H7 (cell line): ENCODE results near the gene SSR1. TPM values are rescaled to one million over a fixed set of nuclear protein-coding genes. Genes with fewer than 3 reads are reported as not detected.
"Not testable (repeated sequence)": the region's sequence is repeated elsewhere in the genome, so short reads cannot be mapped to it uniquely, and the experiment has no call there.

Experiments used
- DNase-seq: peaks from one replicate; pipeline ENCODE4 v3.0.0; 2012
- H3K27me3 ChIP-seq: 2 replicates; pipeline ENCODE4 v1.6.0; 2011; ENCODE audit warnings: mild to moderate bottlenecking, low read length; ENCODE audit not compliant: control insufficient read depth, insufficient read depth
- H3K36me3 ChIP-seq: replicated peaks from 2 replicates; pipeline ENCODE4 v1.5.1; 2011; ENCODE audit warnings: low read length; ENCODE audit not compliant: control insufficient read depth, insufficient read depth
- H3K4me3 ChIP-seq: 2 replicates; pipeline ENCODE4 v1.5.1; 2011; ENCODE audit warnings: low read depth, mild to moderate bottlenecking, control low read depth, low read length, moderate library complexity; ENCODE audit not compliant: insufficient read depth
- total RNA-seq: library from RNA; depleted of rRNA; stranded (reverse); fragments of >200 nt; shearing (Covaris generic); gene quantifications from 2 replicates; pipeline ENCODE4 v1.2.3, GENCODE V29; 2014

SSR1 gene
- total RNA-seq, 1 experiment from 2014 or later, result 55.3 TPM

- DNase-seq, H3K4me3 ChIP-seq, H3K36me3 ChIP-seq, H3K27me3 ChIP-seq: not testable (repeated sequence)
These were observed 38.5 kb downstream of the SSR1 start for GRCh38 chr6:7274525-7274924.

- Histone ChIP-seq H3K4me3 (no peak overlapping the region), H3K36me3 (no peaks in the 10 kb centered on the region), H3K27me3 (no peaks in the 10 kb centered on the region)
- DNase-seq, result peak; percentile 10
These were observed 39.3 kb downstream of the SSR1 start for GRCh38 chr6:7273709-7274108.

GRCh38 chr6:7271205-7271534 is 41.8 kb downstream of the SSR1 start:
- DNase-seq, result no peak
- H3K27me3 ChIP-seq, result no peaks in the 10 kb centered on the region
- no peaks in the 10 kb centered on the region for H3K36me3 ChIP-seq
- no peak overlapping the region for H3K4me3 ChIP-seq

GRCh38 chr6:7270320-7271204 is 42.4 kb downstream of the SSR1 start:
- peak; percentile 10 for DNase-seq
- H3K4me3 ChIP-seq, result no peak overlapping the region
- H3K27me3 ChIP-seq, result no peaks in the 10 kb centered on the region
- H3K36me3 ChIP-seq, result no peaks in the 10 kb centered on the region

GRCh38 chr6:7269816-7270215 is 43.2 kb downstream of the SSR1 start:
- no peaks in the 10 kb centered on the region for H3K36me3 ChIP-seq
- H3K4me3 ChIP-seq, result no peak overlapping the region
- H3K27me3 ChIP-seq, result no peaks in the 10 kb centered on the region
- DNase-seq, result peak; percentile 10

- Histone ChIP-seq H3K36me3 (no peaks in the 10 kb centered on the region), H3K27me3 (no peaks in the 10 kb centered on the region), H3K4me3 (no peak overlapping the region)
- DNase-seq, result peak; percentile 40
These were observed 44.0 kb downstream of the SSR1 start for GRCh38 chr6:7268816-7269555.

GRCh38 chr6:7268362-7268761 is 44.6 kb downstream of the SSR1 start:
- Histone ChIP-seq H3K4me3 (no peak overlapping the region), H3K36me3 (no peaks in the 10 kb centered on the region), H3K27me3 (no peaks in the 10 kb centered on the region)
- peak; percentile 22 for DNase-seq

- H3K27me3 ChIP-seq, result no peaks in the 10 kb centered on the region
- no peaks in the 10 kb centered on the region for H3K36me3 ChIP-seq
- DNase-seq, result peak; percentile 35
- H3K4me3 ChIP-seq, result no peak overlapping the region
These were observed 45.4 kb downstream of the SSR1 start for GRCh38 chr6:7267466-7268091.

- Histone ChIP-seq H3K27me3 (no peaks in the 10 kb centered on the region), H3K4me3 (no peak overlapping the region), H3K36me3 (no peaks in the 10 kb centered on the region)
- peak; percentile 21 for DNase-seq
These were observed 45.9 kb downstream of the SSR1 start for GRCh38 chr6:7267071-7267465.

GRCh38 chr6:7265385-7265726 is 47.6 kb downstream of the SSR1 start:
- DNase-seq, H3K27me3 ChIP-seq, H3K4me3 ChIP-seq, H3K36me3 ChIP-seq: not testable (repeated sequence)

- Histone ChIP-seq H3K36me3 (no peaks in the 10 kb centered on the region), H3K4me3 (no peak overlapping the region), H3K27me3 (no peaks in the 10 kb centered on the region)
- DNase-seq, result peak; percentile 10
These were observed 48.2 kb downstream of the SSR1 start for GRCh38 chr6:7264686-7265384.

GRCh38 chr6:7264041-7264440 is 49.0 kb downstream of the SSR1 start:
- Histone ChIP-seq H3K27me3 (no peaks in the 10 kb centered on the region), H3K36me3 (no peaks in the 10 kb centered on the region), H3K4me3 (no peak overlapping the region)
- DNase-seq, result peak; percentile 14

- H3K4me3 ChIP-seq, H3K36me3 ChIP-seq, H3K27me3 ChIP-seq, DNase-seq: not testable (repeated sequence)
These were observed 49.5 kb downstream of the SSR1 start for GRCh38 chr6:7263519-7263805.

GRCh38 chr6:7262746-7263518 is 50.1 kb downstream of the SSR1 start:
- no peak overlapping the region for H3K4me3 ChIP-seq
- DNase-seq, result peak; percentile 17
- H3K36me3 ChIP-seq, result no peaks in the 10 kb centered on the region
- H3K27me3 ChIP-seq, result no peaks in the 10 kb centered on the region
